PC-9 (cell line): ENCODE results near the gene PTPN1.

Experiments
- CTCF ChIP-seq: fragments of 200-600 bp; sonication (generic); conservative IDR thresholded peaks from 2 replicates; pipeline ENCODE4 v1.6.1; 2017; ENCODE audit warnings: mixed run types, antibody characterized with exemption, mild to moderate bottlenecking, moderate library complexity
- EZH2 ChIP-seq: fragments of 200-600 bp; sonication (generic); IDR thresholded peaks from 2 replicates; pipeline ENCODE4 v1.8.0; 2017; ENCODE audit warnings: antibody characterized with exemption, low read depth

GRCh38 chr20:50571466-50571865 is 61.3 kb downstream of the PTPN1 start:
- TF ChIP-seq CTCF, result no peak
- TF ChIP-seq EZH2, result no peak
